ENCODE measurements around the gene POLR2F. TPM values are rescaled to one million over a fixed set of nuclear protein-coding genes. Genes with fewer than 3 reads are reported as not detected.

Gene POLR2F
- polyA plus RNA-seq, 1 donor from 2014 or later: 195 TPM

DNA sequence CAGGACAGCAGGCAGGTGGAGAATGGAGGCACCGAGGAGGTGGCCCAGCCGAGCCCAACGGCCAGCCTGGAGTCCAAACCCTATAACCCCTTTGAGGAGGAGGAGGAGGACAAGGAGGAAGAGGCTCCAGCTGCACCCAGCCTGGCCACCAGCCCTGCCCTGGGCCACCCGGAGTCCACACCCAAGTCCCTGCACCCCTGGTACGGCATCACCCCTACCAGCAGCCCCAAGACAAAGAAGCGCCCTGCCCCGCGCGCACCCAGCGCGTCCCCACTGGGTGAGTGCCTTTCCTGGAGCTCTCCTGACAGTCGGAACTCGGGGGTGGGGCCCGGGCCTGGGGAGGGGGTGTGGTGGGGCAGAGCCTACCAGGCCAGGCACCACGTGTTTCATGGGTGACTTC, 27.7 kb upstream of the POLR2F start:
- Histone ChIP-seq H2AFZ (ENCODE audit: low read depth, low read length) (no peak overlapping the region), H3K79me2 (replicated peaks; ENCODE audit: insufficient read depth, low read length) (no peaks in the 10 kb centered on the region), H3K36me3 (ENCODE audit: insufficient read depth, low read length) (no peaks in the 10 kb centered on the region), H3K9me2 (ENCODE audit: insufficient read depth, low read length) (no peaks in the 10 kb centered on the region), H4K20me1 (ENCODE audit: insufficient read depth) (no peaks in the 10 kb centered on the region), H3K4me2 (ENCODE audit: low read length) (no peak overlapping the region), H3F3A (ENCODE audit: insufficient read depth, low read length, poor library complexity, severe bottlenecking) (no peaks in the 10 kb centered on the region), H3K4me3 (ENCODE audit: low read length) (no peak overlapping the region), H3K27ac (ENCODE audit: low read length) (no peak overlapping the region), H3K27me3 (ENCODE audit: insufficient read depth, low read depth, low read length) (no peaks in the 10 kb centered on the region), H3K9me3 (ENCODE audit: low read length) (no peaks in the 10 kb centered on the region), H3K9ac (ENCODE audit: low read length) (no peak overlapping the region)
- TF ChIP-seq, protein P1, sequence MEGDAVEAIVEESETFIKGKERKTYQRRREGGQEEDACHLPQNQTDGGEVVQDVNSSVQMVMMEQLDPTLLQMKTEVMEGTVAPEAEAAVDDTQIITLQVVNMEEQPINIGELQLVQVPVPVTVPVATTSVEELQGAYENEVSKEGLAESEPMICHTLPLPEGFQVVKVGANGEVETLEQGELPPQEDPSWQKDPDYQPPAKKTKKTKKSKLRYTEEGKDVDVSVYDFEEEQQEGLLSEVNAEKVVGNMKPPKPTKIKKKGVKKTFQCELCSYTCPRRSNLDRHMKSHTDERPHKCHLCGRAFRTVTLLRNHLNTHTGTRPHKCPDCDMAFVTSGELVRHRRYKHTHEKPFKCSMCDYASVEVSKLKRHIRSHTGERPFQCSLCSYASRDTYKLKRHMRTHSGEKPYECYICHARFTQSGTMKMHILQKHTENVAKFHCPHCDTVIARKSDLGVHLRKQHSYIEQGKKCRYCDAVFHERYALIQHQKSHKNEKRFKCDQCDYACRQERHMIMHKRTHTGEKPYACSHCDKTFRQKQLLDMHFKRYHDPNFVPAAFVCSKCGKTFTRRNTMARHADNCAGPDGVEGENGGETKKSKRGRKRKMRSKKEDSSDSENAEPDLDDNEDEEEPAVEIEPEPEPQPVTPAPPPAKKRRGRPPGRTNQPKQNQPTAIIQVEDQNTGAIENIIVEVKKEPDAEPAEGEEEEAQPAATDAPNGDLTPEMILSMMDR (IDR thresholded peaks at IDR 0.05; ENCODE audit: poor library complexity, severe bottlenecking): no peak

DNA sequence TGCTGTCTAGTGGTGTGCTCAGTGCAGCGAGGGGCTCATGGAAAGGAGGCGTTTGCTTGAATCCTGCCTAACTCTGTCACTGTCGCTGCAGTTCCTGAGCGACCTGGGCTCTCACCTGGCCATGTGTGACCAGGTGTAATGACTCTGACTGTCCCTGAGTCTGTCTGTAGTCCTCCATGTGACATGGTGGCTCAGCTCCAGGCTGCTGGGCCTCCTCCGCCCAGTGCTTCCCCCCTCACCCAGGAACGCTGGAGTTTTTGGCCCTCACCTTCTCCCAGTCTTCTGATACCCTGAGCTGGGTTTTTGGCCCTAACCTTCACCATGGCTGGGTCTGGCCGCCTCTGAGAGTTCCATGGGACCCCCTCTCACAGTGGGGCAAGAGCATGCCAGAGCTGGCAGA, 27.1 kb upstream of the POLR2F start:
- Histone ChIP-seq H3K36me3 (ENCODE audit: insufficient read depth, low read length) (no peaks in the 10 kb centered on the region), H3K9me2 (ENCODE audit: insufficient read depth, low read length) (no peaks in the 10 kb centered on the region)

DNA sequence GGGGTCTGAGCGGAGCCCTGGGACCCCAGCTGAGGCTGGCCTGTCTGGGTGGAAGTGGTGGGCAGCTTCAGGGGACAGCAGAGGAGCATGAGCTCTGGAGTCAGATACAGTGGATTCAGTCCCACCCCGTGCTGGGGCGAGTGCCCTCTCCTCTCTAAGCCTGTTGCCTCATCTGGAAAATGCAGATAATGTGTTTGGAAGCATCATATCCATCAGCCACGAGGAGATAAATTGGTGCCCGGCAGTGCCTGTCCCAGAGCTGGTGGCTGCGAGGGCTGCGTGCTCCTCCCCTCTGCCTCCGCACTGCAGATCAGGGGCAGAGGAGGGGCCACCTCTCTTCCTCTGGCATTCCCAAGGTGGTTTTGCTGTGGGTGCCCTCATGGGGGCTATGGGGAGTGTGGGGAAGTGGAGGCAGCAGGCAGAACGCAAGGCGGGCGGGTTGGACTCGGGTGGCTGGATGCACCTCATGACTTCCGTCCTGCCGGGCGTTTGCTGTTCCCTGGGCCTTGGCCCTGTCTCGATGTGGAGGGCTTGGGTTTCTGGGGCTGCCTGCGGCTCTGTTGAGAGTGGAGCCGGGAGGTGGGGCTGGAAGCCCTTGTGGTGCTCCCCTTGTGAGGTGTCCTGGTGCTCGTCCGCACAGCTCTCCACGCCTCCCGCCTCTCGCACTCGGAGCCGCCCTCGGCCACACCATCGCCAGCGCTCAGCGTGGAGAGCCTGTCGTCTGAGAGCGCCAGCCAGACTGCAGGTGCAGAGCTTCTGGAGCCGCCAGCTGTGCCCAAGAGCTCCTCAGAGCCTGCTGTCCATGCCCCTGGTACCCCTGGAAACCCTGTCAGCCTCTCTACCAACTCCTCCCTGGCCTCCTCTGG, 26.5 kb upstream of the POLR2F start:
- H3K9me3 ChIP-seq (ENCODE audit: low read length): no peaks in the 10 kb centered on the region
- no peak overlapping the region for H3K4me2 ChIP-seq (ENCODE audit: low read length)
- H3K4me3 ChIP-seq (ENCODE audit: low read length): no peak overlapping the region
- H4K20me1 ChIP-seq (ENCODE audit: insufficient read depth): no peaks in the 10 kb centered on the region
- H3K36me3 ChIP-seq (ENCODE audit: insufficient read depth, low read length): no peaks in the 10 kb centered on the region
- TF ChIP-seq SMC3 (conservative IDR thresholded peaks at IDR 0.05; ENCODE audit: poor library complexity): no peak
- no peak for TF ChIP-seq EP300 (conservative IDR thresholded peaks at IDR 0.05; ENCODE audit: poor library complexity, severe bottlenecking)
- no peak for TF ChIP-seq TAF1 (IDR thresholded peaks at IDR 0.05; ENCODE audit: low read depth)
- TF ChIP-seq EZH2 (IDR thresholded peaks at IDR 0.05; ENCODE audit: borderline replicate concordance, insufficient read depth, low read length, poor library complexity, severe bottlenecking): no peak
- TF ChIP-seq, protein P2, sequence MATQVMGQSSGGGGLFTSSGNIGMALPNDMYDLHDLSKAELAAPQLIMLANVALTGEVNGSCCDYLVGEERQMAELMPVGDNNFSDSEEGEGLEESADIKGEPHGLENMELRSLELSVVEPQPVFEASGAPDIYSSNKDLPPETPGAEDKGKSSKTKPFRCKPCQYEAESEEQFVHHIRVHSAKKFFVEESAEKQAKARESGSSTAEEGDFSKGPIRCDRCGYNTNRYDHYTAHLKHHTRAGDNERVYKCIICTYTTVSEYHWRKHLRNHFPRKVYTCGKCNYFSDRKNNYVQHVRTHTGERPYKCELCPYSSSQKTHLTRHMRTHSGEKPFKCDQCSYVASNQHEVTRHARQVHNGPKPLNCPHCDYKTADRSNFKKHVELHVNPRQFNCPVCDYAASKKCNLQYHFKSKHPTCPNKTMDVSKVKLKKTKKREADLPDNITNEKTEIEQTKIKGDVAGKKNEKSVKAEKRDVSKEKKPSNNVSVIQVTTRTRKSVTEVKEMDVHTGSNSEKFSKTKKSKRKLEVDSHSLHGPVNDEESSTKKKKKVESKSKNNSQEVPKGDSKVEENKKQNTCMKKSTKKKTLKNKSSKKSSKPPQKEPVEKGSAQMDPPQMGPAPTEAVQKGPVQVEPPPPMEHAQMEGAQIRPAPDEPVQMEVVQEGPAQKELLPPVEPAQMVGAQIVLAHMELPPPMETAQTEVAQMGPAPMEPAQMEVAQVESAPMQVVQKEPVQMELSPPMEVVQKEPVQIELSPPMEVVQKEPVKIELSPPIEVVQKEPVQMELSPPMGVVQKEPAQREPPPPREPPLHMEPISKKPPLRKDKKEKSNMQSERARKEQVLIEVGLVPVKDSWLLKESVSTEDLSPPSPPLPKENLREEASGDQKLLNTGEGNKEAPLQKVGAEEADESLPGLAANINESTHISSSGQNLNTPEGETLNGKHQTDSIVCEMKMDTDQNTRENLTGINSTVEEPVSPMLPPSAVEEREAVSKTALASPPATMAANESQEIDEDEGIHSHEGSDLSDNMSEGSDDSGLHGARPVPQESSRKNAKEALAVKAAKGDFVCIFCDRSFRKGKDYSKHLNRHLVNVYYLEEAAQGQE (IDR thresholded peaks at IDR 0.05; ENCODE audit: borderline replicate concordance): no peak
- no peak for TF ChIP-seq POLR2AphosphoS5 (IDR thresholded peaks at IDR 0.05)
- TF ChIP-seq MXI1 (conservative IDR thresholded peaks at IDR 0.05; ENCODE audit: poor library complexity, severe bottlenecking): no peak
- no peak overlapping the region for H3K27ac ChIP-seq (ENCODE audit: low read length)
- no peaks in the 10 kb centered on the region for H3F3A ChIP-seq (ENCODE audit: insufficient read depth, low read length, poor library complexity, severe bottlenecking)
- H3K79me2 ChIP-seq (replicated peaks; ENCODE audit: insufficient read depth, low read length): no peaks in the 10 kb centered on the region
- H3K9me2 ChIP-seq (ENCODE audit: insufficient read depth, low read length): no peaks in the 10 kb centered on the region
- H3K9ac ChIP-seq (ENCODE audit: low read length): no peak overlapping the region
- no peaks in the 10 kb centered on the region for H3K27me3 ChIP-seq (ENCODE audit: insufficient read depth, low read depth, low read length)
- H2AFZ ChIP-seq (ENCODE audit: low read depth, low read length): no peak overlapping the region

More for the DNA sequence above, 27.1 kb upstream of the POLR2F start:
- TF ChIP-seq POLR2AphosphoS5 (IDR thresholded peaks at IDR 0.05) (no peak), SMC3 (conservative IDR thresholded peaks at IDR 0.05; ENCODE audit: poor library complexity) (no peak), MXI1 (conservative IDR thresholded peaks at IDR 0.05; ENCODE audit: poor library complexity, severe bottlenecking) (no peak), TAF1 (IDR thresholded peaks at IDR 0.05; ENCODE audit: low read depth) (no peak), EP300 (conservative IDR thresholded peaks at IDR 0.05; ENCODE audit: poor library complexity, severe bottlenecking) (no peak), RAD21 (conservative IDR thresholded peaks at IDR 0.05) (no peak), EZH2 (IDR thresholded peaks at IDR 0.05; ENCODE audit: borderline replicate concordance, insufficient read depth, low read length, poor library complexity, severe bottlenecking) (no peak)
- TF ChIP-seq, protein P2 (IDR thresholded peaks at IDR 0.05; ENCODE audit: borderline replicate concordance): no peak
- Histone ChIP-seq H3K27me3 (ENCODE audit: insufficient read depth, low read depth, low read length) (no peaks in the 10 kb centered on the region), H3K4me2 (ENCODE audit: low read length) (no peak overlapping the region), H2AFZ (ENCODE audit: low read depth, low read length) (no peak overlapping the region), H3K79me2 (replicated peaks; ENCODE audit: insufficient read depth, low read length) (no peaks in the 10 kb centered on the region), H4K20me1 (ENCODE audit: insufficient read depth) (no peaks in the 10 kb centered on the region), H3F3A (ENCODE audit: insufficient read depth, low read length, poor library complexity, severe bottlenecking) (no peaks in the 10 kb centered on the region), H3K4me3 (ENCODE audit: low read length) (no peak overlapping the region), H3K9me3 (ENCODE audit: low read length) (no peaks in the 10 kb centered on the region), H3K27ac (ENCODE audit: low read length) (no peak overlapping the region), H3K9ac (ENCODE audit: low read length) (no peak overlapping the region)
